DOHH2 (cell line): ENCODE data around the gene ADAMTS16.

Source experiments
- H3F3A ChIP-seq: fragments of 200-600 bp; sonication (generic), shearing (Covaris generic); 2 replicates; pipeline ENCODE4 v1.6.0; 2016; ENCODE audit warnings: antibody characterized with exemption, mild to moderate bottlenecking; ENCODE audit not compliant: control insufficient read depth, insufficient read depth
- H3K27ac ChIP-seq: fragments of 200-600 bp; sonication (generic); 2 replicates; pipeline ENCODE4 v1.5.1; 2014; ENCODE audit warnings: low read depth, mild to moderate bottlenecking, low read length, moderate library complexity
- H3K27me3 ChIP-seq: fragments of 200-600 bp; sonication (generic); 2 replicates; pipeline ENCODE4 v1.6.1; 2014; ENCODE audit warnings: mild to moderate bottlenecking, low read length, mixed read lengths; ENCODE audit not compliant: control insufficient read depth
- H3K36me3 ChIP-seq: fragments of 200-600 bp; sonication (generic); 2 replicates; pipeline ENCODE4 v1.6.1; 2014; ENCODE audit warnings: mild to moderate bottlenecking, low read length, moderate library complexity, mixed read lengths; ENCODE audit not compliant: control insufficient read depth
- H3K4me1 ChIP-seq: fragments of 200-600 bp; sonication (generic); 2 replicates; pipeline ENCODE4 v1.6.1; 2014; ENCODE audit warnings: mild to moderate bottlenecking, low read length, mixed read lengths; ENCODE audit not compliant: control insufficient read depth
- H3K4me2 ChIP-seq: fragments of 200-600 bp; sonication (generic); 2 replicates; pipeline ENCODE4 v1.6.0; 2014; ENCODE audit warnings: mild to moderate bottlenecking, low read length, moderate library complexity
- H3K4me3 ChIP-seq: fragments of 200-600 bp; sonication (generic); 2 replicates; pipeline ENCODE4 v1.5.1; 2014; ENCODE audit warnings: mild to moderate bottlenecking, low read length, mixed read lengths
- H3K79me2 ChIP-seq: fragments of 200-600 bp; sonication (generic); 2 replicates; pipeline ENCODE4 v1.6.1; 2014; ENCODE audit warnings: mild to moderate bottlenecking, low read length, mixed read lengths; ENCODE audit not compliant: control insufficient read depth
- H3K9me2 ChIP-seq: fragments of 200-600 bp; sonication (generic); replicated peaks from 2 replicates; pipeline ENCODE4 v1.6.1; 2014; ENCODE audit warnings: mild to moderate bottlenecking, low read length, mixed read lengths; ENCODE audit not compliant: control insufficient read depth
- H3K9me3 ChIP-seq: fragments of 200-600 bp; sonication (generic); 2 replicates; pipeline ENCODE4 v1.6.1; 2014; ENCODE audit warnings: antibody characterized with exemption, low read length, mixed read lengths; ENCODE audit not compliant: control insufficient read depth, insufficient read depth
- H4K20me1 ChIP-seq: fragments of 200-600 bp; sonication (generic); 2 replicates; pipeline ENCODE4 v1.6.0; 2014; ENCODE audit warnings: low read depth, mild to moderate bottlenecking, antibody characterized with exemption, low read length, moderate library complexity; ENCODE audit not compliant: control insufficient read depth, insufficient read depth
- CTCF ChIP-seq: fragments of 200-600 bp; sonication (generic); IDR thresholded peaks from one replicate; pipeline ENCODE4 v1.5.1; 2014; ENCODE audit warnings: antibody characterized with exemption, mild to moderate bottlenecking, low read depth, low read length; ENCODE audit not compliant: poor library complexity, severe bottlenecking
- EZH2phosphoT487 ChIP-seq: fragments of 200-600 bp; sonication (generic); IDR thresholded peaks from 2 replicates; pipeline ENCODE4 v1.6.1; 2017; ENCODE audit warnings: borderline replicate concordance, mild to moderate bottlenecking, antibody characterized with exemption, low read length, moderate library complexity, mixed read lengths

ADAMTS16 gene

GRCh38 chr5:5287419-5287818, 147.3 kb downstream of the ADAMTS16 start:
- no peaks in the 10 kb centered on the region for H3K36me3 ChIP-seq
- peaks cover 5% of the 10 kb centered on the region; the same call in 1 of the 2 replicates for H3K9me3 ChIP-seq
- H3K9me2 ChIP-seq = no peaks in the 10 kb centered on the region

GRCh38 chr5:5288201-5288600, 148.1 kb downstream of the ADAMTS16 start:
- no peak overlapping the region for H3K27ac ChIP-seq
- H3K36me3 ChIP-seq = no peaks in the 10 kb centered on the region
- H3K9me2 ChIP-seq = no peaks in the 10 kb centered on the region
- H3K27me3 ChIP-seq = no peaks in the 10 kb centered on the region
- TF ChIP-seq EZH2phosphoT487 (no peak), CTCF (no peak)
- peaks cover 4% of the 10 kb centered on the region; the same call in 1 of the 2 replicates for H3K9me3 ChIP-seq
- H3K79me2 ChIP-seq = no peaks in the 10 kb centered on the region
- no peaks in the 10 kb centered on the region for H4K20me1 ChIP-seq
- H3F3A ChIP-seq = no peaks in the 10 kb centered on the region
- H3K4me2 ChIP-seq = no peak overlapping the region
- no peak overlapping the region for H3K4me3 ChIP-seq
- no peaks in the 10 kb centered on the region for H3K4me1 ChIP-seq

More at GRCh38 chr5:5287419-5287818, 147.3 kb downstream of the ADAMTS16 start:
- no peaks in the 10 kb centered on the region for H4K20me1 ChIP-seq
- no peaks in the 10 kb centered on the region for H3K27me3 ChIP-seq
- H3K27ac ChIP-seq = no peak overlapping the region
- TF ChIP-seq EZH2phosphoT487 (no peak), CTCF (no peak)
- no peaks in the 10 kb centered on the region for H3K4me1 ChIP-seq
- H3F3A ChIP-seq = no peaks in the 10 kb centered on the region
- no peak overlapping the region for H3K4me3 ChIP-seq
- H3K79me2 ChIP-seq = no peaks in the 10 kb centered on the region
- no peak overlapping the region for H3K4me2 ChIP-seq

- Histone ChIP-seq H3K79me2 (no peaks in the 10 kb centered on the region), H3K27me3 (no peaks in the 10 kb centered on the region), H4K20me1 (no peaks in the 10 kb centered on the region), H3K9me2 (no peaks in the 10 kb centered on the region), H3K4me2 (no peak overlapping the region), H3K4me1 (no peaks in the 10 kb centered on the region), H3K9me3 (no peaks in the 10 kb centered on the region), H3K36me3 (no peaks in the 10 kb centered on the region), H3K27ac (no peak overlapping the region), H3K4me3 (no peak overlapping the region), H3F3A (no peaks in the 10 kb centered on the region)
- TF ChIP-seq EZH2phosphoT487 = no peak
- TF ChIP-seq CTCF = no peak
Measured at GRCh38 chr5:5289537-5289936, 149.4 kb downstream of the ADAMTS16 start.

- no peak overlapping the region for H3K27ac ChIP-seq
- H3K4me1 ChIP-seq = no peaks in the 10 kb centered on the region
- H3K9me3 ChIP-seq = no peaks in the 10 kb centered on the region
- H3K9me2 ChIP-seq = no peaks in the 10 kb centered on the region
- H3K79me2 ChIP-seq = no peaks in the 10 kb centered on the region
- no peaks in the 10 kb centered on the region for H3F3A ChIP-seq
- no peak for TF ChIP-seq EZH2phosphoT487
- no peak for TF ChIP-seq CTCF
- no peak overlapping the region for H3K4me2 ChIP-seq
- H3K36me3 ChIP-seq = no peaks in the 10 kb centered on the region
- H4K20me1 ChIP-seq = no peaks in the 10 kb centered on the region
- H3K4me3 ChIP-seq = no peak overlapping the region
- H3K27me3 ChIP-seq = no peaks in the 10 kb centered on the region
Measured at GRCh38 chr5:5290674-5291334, 150.7 kb downstream of the ADAMTS16 start.
